ENCODE measurements around the gene KIF3C.
"Not testable (repeated sequence)": the region's sequence is repeated elsewhere in the genome, so short reads cannot be mapped to it uniquely, and the experiment has no call there.

KIF3C gene

DNA sequence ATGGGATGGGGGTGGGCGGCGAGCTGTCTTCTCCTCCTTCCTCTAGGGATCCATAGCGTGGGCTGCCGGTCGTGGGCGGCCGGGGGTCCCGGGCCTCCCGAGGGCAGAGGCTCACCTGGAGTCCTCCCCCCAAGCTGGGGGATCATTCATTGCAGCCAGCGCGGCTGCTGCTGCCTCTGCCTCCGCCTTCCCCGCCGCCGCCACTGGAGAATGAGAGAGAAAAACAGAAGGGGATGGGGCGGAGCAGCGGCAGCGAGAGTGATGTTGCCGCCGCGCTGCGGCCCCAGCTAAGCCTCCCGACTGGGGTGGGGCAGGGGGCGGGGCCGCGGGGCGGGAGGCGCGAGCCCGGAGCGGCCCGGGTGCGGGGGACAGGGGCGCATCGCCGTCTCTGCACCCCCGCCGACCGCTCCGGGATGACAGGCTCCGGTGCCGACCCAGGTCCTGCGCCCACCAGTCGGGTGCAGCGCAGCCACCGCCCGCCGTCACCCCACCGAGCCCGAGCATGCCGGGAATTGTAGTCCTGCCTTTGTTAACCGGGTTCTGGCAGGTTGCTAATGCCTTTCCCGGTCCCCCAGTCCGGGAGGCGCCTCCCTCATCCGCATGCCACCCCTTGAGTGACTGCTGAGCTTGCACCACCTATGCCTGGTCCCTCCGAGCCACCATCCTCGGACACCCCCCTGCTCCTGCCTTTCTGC is at the start of gene KIF3C:
KIF3C (minus strand) TSS at position 225 of the 695 bp plus-strand sequence. CDS start 580 bp downstream, outside the sequence.
- FAIRE-seq, result no peak
- peak; percentile 39 for DNase-seq (ENCODE audit: low spot score)

DNA sequence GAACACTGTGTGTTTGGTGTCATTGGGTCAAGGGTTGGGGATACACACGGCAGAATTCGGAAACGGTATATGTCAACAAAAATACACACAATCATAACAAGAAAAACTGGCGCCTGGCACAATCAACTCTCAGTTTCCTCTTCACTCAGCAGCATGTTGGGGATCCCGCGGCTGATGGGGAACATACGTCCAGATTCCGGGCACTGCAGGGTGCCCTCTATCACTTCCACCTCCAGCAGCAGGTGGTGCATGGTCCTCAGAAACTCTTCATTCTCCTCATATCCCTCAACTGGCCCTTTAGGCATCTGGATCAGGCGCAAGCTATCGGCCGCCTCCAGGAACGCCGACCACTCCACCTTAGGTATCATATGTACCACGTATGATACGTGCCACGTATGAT is 45.8 kb upstream of the KIF3C start:
- DNase-seq (ENCODE audit: low spot score); FAIRE-seq: not testable (repeated sequence)

DNA sequence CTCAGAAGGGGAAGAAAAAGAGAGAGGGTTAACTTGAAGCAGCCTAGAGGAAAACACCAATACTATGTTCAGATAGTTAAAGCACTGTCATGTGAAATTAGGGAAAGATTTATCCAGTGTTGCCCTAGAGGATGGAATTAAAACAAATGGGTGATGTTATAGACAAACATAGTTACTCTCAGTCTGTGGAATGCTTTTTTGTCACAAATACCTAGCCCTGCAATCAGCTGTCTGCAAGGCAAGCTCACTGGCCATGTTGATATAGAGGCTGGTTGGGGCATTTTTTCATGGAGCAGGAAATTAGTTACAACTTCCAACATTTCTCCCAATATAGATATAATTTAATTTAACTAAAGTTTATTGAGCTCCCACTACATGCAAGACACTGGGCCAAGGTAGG is 43.2 kb upstream of the KIF3C start:
- DNase-seq (ENCODE audit: low spot score), result no peak
- no peak for FAIRE-seq

DNA sequence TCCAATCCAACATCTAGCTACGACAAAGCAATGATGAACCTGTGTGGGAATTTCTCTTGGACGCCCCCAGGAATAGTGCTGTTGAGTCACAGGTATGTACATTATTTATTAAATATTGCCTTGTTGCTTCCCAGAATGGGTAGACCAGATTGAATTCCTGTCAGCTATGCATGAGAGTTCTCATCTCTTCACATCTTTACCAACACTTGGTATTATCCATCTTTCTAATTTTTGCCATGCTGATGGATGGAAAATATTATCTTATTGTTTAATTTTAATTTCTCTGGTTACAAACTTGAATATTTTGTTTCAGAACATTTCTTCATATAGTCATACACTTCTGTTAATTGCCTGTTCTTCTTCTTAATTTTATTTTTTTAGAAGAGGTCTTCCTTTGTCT is 42.0 kb upstream of the KIF3C start:
- DNase-seq (ENCODE audit: low spot score) (no peak), FAIRE-seq (no peak)

DNA sequence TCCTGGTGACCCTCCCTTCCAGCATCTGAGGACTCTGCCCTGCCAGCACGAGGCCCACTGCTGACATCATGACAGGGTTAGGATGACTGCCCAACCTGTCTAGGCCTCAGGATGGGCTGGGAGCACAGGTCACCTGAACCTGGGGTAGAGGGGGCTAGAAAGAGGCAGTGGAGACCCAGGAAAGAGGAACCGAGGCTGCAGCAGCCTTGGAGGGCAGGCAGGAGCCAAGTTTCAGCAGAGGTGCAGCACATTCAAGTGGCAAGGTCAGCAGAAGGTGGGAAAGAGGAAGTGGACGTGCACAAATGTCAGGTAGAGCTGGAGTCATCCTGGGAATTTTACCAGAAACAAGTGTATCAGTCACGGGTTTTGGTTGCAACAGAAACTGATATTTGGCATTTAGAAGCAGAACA is 37.9 kb upstream of the KIF3C start:
- DNase-seq (ENCODE audit: low spot score) (no peak), FAIRE-seq (no peak)

DNA sequence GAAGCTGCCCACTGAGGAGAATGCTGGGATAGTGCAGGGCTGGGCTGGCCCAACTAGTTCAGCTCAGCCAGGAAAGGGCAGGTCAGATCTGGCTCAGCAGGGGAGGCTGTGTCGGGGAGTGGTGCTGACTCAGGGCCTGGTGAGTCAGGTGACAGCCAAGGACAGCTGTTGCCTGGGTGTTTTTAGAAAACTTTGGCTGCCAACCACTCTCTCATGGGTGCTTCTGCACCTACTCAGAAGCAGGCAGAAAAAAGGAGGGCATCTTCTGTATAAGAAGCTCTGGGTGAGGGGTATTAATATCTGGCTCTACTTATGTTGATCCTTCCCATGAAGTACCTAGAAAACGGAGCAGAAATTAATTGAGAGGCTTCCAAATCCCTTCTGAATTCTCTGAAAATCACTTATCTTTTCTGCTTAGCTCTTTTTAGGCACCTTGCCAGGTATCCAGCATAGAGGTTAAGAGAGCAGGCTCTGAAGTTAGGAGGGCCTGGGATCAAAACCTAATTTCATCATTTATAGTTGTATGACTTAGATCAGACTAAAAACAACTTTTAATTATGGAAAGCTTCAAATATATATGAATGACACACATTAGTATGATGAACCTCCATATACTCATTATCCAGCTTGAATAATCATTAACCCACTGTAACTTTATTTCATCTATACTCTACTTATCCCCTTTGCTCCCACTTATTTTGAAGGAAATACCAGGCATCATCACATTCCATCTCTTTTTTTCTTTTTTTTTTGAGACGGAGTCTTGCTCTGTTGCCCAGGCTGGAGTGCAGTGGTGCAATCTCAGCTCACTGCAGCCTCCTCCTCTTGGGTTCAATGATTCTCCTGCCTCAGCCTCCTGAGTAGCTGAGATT is 36.1 kb upstream of the KIF3C start:
- DNase-seq (ENCODE audit: low spot score) (peak; percentile 93), FAIRE-seq (peak; percentile 88)

DNA sequence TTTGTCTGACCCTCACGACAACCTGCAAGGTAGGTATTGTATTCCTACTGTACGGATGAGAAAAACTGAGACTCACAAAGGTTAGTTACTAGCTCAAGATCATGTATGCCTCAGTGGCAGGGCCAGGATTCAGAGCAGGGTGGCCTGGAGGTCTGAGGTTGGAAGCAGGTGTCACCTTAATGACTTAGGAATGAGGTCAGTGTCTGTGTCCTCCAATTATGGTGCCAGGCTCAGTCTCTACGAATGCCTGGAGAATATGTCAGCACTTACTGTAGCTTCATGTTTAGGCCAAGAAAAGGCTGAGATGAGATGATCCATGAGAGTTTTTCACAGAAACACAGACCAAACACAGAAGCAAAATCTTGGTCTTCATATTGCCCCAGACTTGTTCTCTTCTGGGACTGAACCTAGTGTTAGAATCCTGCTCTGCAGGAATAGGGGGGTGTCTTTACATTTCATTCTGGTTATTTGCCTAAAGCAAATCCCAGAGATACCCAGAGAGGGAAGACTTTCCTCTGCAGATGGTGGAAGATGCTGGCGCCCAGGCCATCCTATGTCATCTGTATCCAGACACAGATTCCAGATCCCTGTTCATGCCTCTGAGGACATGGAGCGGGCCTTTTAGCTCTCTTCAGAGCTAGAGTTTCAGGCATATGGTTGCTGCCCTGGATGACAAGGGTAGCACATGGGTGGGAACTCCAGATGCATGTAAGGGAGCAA is 35.3 kb upstream of the KIF3C start:
- no peak for FAIRE-seq
- peak; percentile 65 for DNase-seq (ENCODE audit: low spot score)

DNA sequence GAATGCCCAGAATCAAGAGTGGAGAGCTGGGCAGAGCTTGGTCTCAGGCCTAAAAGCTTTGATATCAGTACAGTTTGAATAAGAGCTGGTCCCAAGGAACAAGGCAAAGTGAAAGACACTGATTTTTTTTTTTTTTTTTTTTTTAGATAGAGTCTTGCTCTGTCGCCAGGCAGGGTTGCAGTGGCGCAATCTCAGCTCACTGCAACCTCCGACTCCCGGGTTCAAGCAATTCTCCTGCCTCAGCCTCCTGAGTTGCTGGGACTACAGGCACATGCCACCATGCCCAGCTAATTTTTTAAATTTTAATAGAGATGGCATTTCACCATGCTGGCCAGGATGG is 34.4 kb upstream of the KIF3C start:
- not testable (repeated sequence) for DNase-seq (ENCODE audit: low spot score); FAIRE-seq

DNA sequence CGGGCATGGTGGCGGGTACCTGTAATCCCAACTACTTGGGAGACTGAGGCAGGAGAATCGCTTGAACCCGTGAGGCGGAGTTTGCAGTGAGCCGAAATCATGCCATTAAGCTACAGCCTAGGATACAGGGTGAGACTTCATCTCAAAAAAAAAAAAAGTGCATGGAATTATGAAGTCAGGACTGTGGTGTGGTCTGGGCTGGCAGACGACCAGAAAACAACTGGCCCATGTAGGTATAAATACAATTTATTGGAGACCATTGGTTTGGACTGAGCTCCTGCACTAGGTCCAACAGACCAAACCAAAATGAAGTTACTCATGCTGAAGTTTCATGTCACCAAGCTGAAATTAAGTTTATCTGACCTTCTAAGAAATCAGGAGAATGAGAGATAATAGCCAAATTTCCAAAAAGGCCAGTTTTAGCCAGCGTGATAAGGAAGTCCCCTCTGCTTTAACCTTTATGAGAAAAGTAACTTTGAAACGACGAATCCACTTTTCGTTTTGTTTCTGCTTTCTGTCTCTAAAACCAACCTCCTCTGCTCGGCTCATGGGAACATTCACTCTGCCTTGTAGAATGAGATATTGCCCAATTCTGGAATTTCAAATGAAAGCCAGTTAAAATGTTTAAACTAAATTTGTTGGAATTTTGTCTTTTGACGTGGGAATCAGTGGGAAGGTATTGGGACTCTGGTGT is 33.9 kb upstream of the KIF3C start:
- FAIRE-seq, result no peak
- DNase-seq (ENCODE audit: low spot score), result no peak

DNA sequence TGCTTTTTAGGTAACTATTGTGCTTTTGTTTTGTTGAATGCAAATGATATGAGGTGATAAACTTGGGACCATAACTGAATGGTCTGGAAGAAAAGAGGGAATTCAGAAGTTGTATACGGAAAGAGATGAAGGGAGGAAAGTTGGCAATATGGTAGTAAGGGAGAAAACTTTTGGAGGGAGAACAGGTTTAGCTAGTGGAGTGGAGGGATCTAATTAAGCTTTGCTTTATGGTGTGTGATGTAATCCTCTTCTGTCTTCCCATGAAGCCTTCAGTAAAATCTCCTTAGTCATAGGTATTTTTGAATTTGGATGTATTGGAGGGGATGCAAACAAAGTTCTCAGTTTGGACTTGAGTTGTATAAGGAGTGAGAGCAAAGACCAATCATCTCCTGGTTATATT is 31.4 kb upstream of the KIF3C start:
- DNase-seq (ENCODE audit: low spot score), result no peak
- FAIRE-seq, result no peak

DNA sequence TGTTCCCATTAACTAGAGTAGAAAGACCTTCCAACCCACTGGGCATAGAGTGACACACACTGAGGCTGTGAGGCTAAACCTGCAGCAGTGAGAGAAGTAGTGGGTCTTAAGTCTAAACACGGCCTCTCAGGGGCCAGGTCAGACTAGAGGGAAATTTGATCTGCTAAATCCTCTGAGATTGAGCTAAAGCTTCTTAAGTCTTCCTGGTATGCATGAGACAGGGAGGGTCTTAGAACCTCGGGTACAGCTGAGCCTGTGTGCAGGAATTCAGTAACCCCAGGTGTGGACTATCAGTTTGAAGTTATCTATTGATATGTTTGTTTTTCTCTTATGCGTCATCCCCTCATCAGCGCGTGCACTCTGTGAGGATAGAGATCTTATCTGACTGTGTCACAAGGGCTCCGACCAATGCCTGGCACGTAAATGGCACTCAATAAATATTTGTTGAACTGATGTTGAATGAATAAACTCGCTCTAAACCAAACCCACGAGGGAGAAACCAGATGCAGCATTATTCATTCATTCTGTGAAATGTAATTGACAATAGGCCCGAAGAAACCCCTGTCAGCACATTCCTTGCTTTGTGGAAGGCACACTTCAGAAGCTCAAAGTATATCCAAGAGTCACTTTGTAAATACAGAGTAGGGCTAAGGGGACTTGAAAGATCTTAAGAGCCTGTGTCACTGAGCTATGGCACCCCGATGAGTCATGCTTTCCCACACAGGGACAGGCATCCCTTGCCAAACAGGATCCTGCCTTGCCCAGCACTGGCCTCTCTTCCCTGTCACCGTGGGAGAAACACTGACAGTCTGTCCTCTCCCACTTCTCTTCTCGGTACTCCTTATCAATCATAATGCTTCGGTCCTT is 29.9 kb upstream of the KIF3C start:
- peak; percentile 70 for DNase-seq (ENCODE audit: low spot score)
- no peak for FAIRE-seq

DNA sequence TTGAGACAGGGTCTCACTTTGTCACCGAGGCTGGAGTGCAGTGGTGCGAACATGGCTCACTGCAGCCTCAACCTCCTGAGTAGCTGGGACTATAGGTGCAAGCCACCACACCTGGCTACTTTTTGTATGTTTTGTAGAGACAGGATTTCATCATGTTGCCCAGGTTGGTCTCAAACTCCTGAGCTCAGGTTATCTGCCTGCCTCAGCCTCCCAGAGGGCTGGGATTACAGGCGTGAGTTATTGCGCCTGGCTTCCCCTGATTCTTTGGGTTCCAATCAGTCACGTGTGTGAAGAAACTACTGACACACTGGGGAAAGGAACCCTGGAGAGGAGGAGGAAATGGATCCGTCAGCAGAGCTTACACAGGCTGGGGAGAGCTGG is 29.3 kb upstream of the KIF3C start:
- DNase-seq (ENCODE audit: low spot score), result no peak
- no peak for FAIRE-seq

DNA sequence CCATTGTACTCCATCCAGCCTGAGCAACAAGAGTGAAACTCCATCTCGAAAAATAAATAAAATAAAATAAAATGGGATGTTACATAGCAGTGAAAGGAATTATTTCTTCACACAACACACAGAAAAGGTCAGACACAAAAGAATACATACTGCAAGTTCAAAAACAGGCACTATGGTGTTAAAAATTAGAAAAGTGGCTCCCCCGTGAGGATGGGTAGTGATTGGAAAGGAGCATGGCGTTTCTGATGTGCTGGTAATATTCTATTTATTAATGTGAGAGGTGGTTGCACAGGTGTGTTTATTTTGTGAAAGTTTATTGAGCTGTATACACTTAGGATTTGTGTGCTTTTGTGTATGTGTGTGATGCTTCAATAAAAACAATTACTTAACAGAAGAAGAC is 28.6 kb upstream of the KIF3C start:
- FAIRE-seq, result no peak

DNA sequence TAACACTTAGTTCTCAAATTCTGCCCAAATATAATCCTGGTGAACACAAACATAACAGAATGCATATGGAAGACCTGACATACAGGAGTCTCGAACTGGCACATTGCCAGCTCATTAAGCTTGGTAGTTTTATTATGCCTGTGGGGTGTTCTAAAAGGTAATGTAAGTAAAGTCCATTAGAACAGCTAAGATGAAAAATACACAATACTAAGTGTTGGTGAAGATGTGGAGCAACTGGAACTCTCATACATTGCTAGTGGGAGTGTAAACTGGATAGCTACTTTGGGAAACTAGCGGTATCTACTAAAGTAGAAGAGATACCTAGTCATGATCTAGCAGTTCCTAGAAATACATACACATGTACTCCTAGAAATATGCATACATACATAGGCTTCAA is 27.3 kb upstream of the KIF3C start:
- DNase-seq (ENCODE audit: low spot score) (no peak), FAIRE-seq (no peak)

More for the DNA sequence above, 28.6 kb upstream of the KIF3C start:
- DNase-seq (ENCODE audit: low spot score), result no peak

DNA sequence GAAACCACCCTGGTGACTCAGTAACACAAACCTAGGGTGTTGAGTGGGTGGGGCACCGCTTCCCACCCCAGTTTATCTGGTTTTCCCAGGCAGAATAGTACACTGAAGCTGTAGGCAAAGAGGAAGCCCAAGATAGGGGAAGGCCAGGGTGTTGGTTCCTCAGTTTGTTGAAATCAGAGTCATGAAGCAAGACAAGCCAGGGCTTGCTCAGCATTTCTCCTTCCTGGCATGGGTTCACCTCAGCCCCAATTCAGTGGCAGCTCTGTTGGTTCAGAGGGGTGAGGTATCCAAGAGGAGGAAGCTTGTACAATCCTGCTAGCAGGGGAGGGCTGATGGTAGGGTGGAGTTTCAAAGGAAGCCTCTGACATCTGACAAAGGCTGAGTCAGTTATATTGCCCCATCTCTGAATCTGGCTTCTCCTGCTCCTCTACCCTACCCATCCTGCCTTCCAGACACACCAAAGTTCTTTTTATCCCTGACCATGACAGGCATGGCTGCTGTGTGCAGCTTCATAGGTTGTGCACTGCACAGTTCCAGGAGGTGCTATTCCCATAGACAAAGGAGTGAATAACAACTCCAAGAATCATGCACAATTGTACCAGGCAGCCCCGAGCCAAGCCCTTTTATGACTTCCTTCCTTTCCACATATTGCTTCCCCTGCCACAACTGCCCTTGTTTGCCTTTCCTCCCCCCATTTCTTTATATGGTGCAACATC is 26.7 kb upstream of the KIF3C start:
- DNase-seq (ENCODE audit: low spot score) (peak; percentile 22), FAIRE-seq (no peak)

DNA sequence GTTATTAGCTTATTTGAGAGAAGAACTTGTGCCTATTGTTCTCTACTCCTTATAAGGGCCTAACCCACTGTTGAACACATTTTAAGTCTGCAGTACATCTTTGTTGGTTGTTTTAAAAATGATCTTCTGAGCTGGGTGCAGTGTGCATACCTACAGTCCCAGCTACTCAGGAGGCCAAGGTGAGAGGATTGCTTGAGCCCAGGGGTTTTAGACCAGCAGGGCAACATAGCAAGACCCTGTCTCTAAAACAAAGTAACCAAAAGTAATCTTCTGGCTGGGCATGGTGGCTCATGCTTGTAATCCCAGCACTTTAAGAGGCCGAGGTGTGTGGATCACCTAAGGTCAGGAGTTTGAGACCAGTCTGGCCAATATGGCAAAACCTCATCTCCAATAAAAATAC is 25.8 kb upstream of the KIF3C start:
- no peak for FAIRE-seq

DNA sequence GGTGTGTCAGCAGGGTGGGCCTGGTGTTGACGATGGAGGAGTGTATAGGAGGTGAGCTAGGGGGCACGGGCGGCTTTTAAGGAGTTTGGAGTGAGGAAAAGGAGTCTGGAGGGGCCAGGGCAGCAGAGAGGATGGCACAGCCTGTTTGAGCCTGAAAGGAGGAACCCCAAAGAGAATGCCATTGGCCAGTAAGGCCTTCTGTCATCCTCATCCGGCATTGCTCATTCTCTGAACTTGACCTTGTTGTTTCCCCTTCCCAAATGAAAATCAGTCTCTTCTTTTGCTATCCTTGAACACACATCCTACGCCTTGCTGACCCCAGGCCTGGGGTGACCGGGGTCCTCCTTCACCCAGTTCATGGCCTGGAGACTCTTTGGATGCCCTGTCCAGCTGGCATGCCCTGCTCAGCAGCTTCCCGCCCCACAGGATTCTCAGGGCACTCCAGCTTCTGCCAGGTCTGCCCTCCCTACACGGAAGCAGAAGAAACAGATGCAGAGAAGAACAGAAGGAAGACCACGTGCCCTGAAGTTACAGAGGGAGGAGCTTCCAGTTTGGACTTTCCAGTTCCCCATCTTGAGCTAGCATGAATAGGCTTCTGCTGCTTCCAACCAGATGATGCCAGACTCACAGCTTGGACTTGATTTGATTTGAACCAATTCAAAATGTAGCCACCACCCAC is 20.5 kb upstream of the KIF3C start:
- no peak for FAIRE-seq
- DNase-seq (ENCODE audit: low spot score), result no peak

More for the DNA sequence above, 25.8 kb upstream of the KIF3C start:
- no peak for DNase-seq (ENCODE audit: low spot score)

DNA sequence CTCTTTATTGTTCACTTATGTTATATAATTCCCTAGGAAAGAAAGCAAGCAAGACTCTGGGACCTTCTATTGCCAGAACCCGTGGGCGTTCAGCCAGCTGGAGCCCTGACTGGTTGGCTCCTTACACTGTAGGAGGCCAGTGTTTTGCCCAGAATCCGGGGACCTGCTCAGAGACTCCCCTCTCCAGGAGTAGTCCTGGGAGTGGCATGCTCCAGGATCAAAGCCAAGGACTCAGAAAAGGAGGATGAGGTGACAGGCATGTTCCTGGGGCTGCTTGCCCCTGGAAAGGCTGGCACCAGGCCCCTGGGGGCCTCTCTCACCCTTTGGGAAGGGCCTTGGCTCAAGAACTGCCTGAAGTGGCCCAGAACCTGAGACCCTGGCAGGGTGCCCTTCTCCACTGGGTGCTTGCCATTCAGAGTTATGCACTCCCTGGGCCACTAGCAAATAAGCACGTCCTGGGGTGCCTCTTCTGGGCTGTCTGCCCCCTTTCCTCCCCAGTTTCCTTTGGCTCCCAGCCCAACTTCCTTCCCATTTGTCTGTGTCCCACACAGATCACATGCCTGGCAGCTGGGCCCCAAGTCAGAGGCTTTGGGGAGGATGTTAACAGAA is 19.6 kb upstream of the KIF3C start:
- DNase-seq (ENCODE audit: low spot score) (no peak), FAIRE-seq (no peak)

DNA sequence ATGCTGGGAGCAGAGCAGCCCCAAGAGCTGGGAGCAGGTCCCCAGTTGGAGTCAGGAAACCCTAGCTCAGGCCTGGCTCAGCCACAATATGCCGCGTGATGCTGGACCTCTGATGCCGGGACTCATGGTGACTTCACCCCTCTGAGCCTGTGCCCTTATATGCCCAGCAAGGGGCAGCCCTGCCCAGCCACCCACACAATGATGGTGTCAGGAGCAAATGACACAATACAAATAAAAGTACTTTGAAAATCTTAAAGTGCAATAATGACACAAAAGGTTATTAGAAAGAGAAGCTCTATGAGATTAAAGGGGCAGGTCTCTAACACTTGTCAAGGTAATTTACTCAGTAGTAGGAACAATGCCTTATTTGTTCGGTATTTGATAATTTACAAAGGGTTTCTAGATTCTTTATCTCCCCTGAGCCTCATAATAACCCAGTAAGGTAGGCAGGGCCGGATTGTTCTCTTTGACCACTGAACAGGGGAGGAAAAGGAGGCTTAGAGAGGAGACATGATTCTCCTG is 18.3 kb upstream of the KIF3C start:
- DNase-seq (ENCODE audit: low spot score) (peak; percentile 29), FAIRE-seq (no peak)
